Thymus (tissue), 11 donors: ENCODE results near the gene OSM. TPM values are rescaled to one million over a fixed set of nuclear protein-coding genes. Genes with fewer than 3 reads are reported as not detected.

Experiments used
- DNase-seq, 9 donors: peaks; one replicate each; pipeline ENCODE4 v3.0.0-alpha.2; 2013; ENCODE audit warnings: low spot score in 9 of 9, low read depth in 6 of 9, missing footprints in 1 of 9
- H3K27ac ChIP-seq, 2 donors: one replicate each; pipeline ENCODE4 v1.5.1; 2013; ENCODE audit warnings: control low read depth in 1 of 2, low read depth in 1 of 2, low read length in 1 of 2, mild to moderate bottlenecking in 1 of 2, moderate library complexity in 1 of 2
- H3K27me3 ChIP-seq, 2 donors: one replicate each; pipeline ENCODE4 v1.5.1; 2013; ENCODE audit warnings: low read length in 1 of 2; ENCODE audit not compliant: control insufficient read depth in 2 of 2, insufficient read depth in 1 of 2
- H3K36me3 ChIP-seq, 2 donors: one replicate each; pipeline ENCODE4 v1.5.1; 2013; ENCODE audit warnings: low read length in 1 of 2, mild to moderate bottlenecking in 1 of 2, moderate library complexity in 1 of 2; ENCODE audit not compliant: control insufficient read depth in 2 of 2, insufficient read depth in 2 of 2
- H3K4me1 ChIP-seq, 2 donors: one replicate each; pipeline ENCODE4 v1.5.1; 2013; ENCODE audit warnings: low read length in 2 of 2; ENCODE audit not compliant: control insufficient read depth in 2 of 2, insufficient read depth in 2 of 2
- H3K4me3 ChIP-seq, 2 donors: one replicate each; pipeline ENCODE4 v1.5.1; 2013; ENCODE audit warnings: low read length in 2 of 2, control low read depth in 1 of 2, mild to moderate bottlenecking in 1 of 2
- H3K9me3 ChIP-seq, 2 donors: one replicate each; pipeline ENCODE4 v1.5.1; 2013; ENCODE audit warnings: low read length in 1 of 2, mild to moderate bottlenecking in 1 of 2; ENCODE audit not compliant: control insufficient read depth in 2 of 2, insufficient read depth in 1 of 2
- WGBS: extraction: QIAGEN DNeasy Blood & Tissue Kit; methylation state at CpG from one replicate; pipeline ENCODE4 v1.1.7; 2013; 5-methylcytosine and 5-hydroxymethylcytosine counted together
- polyA plus RNA-seq: library from polyadenylated mRNA; stranded (reverse); fragments of 200-250 nt; gene quantifications from one replicate; pipeline ENCODE4 v1.2.3, GENCODE V29; 2013
- total RNA-seq: library from RNA; stranded (reverse); fragments of 120-200 nt; gene quantifications from one replicate; pipeline ENCODE4 v1.2.4, GENCODE V29; 2013
- donor health status: healthy.

Gene OSM
- total and polyA plus RNA-seq, 2 donors, result 1.9 to 6.0 TPM

DNA sequence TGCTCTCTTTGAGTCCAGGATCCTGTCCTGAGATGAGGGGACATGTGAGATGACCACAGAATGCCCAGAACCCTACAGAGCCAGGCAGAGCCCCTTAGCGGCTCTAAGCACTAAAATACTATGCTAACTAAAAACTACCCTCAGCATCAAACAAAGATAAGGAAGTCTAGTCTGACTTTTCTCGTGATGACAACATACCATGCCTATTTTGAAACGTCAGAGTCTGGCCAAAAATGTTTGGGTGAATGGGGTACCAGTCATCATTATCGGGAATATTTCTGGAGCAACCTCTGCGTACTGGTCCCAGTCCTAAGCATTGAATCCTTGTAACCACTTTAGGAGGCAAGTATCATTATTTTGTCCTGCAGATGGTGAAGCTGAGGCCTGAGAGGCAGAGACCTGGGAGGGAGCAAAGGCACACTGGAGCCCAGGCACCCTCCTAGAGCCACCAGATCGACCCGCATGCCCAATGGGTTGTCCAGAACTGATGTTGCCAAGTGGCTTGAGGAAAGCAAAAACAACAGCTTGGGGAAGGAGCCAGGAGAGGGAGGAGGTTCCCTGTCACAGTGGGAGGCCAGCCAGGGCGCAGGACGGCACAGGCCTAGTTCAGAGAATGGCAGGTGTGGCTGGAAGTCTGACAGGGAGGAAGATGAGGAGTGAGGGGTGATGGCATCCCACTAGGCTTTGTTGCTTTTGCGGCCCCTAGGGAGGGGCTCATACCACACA lies 7.2 kb upstream of the OSM start:
- DNase-seq, result no peak
- Histone ChIP-seq H3K27me3 (no peaks in the 10 kb centered on the region), H3K27ac (no peak overlapping the region), H3K36me3 (peaks cover 0 to 4% of the 10 kb centered on the region in 2 donors), H3K4me3 (no peak overlapping the region), H3K4me1 (peaks cover 12 to 23% of the 10 kb centered on the region in 2 donors), H3K9me3 (no peaks in the 10 kb centered on the region)
- WGBS, result 81% methylated on average over 10 of the region's 10 CpGs

DNA sequence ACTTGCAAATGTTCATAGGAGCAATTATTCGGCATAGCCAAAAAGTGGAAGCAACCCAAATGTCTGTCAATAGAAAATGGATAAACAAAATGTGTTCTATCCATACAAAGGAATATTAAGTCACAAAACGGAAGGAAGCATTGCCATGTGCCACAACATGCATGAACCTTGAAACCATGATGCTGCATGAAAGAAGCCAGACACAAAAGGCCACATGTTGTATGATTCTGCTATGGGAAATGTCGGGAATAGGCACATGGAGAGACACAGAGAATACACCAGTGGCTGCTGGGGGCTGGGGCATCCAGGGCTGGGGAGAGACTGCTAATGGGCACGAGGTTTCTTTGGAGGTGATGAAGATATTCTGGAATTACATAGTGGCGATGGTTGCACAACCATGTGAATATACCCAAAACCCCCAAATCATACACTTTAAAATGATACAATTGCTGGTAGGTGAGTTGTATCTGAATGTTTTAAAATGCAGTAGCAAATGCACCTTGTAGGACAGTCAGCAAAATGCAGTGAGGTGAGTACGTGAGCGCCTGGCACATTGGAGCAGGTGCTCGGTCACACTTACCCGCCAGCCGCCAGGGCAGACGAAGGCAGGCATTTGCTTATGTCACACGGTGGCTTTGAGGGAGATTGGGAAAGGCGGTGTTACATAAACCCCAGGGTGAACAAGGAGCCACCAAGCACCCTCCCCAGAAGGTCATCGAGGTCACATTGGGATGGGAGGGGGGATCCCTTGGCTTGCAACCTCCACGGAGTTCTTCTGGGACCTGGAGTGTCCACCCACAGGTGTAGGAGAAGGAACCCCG lies 6.3 kb upstream of the OSM start:
- peaks cover 0 to 4% of the 10 kb centered on the region in 2 donors for H3K36me3 ChIP-seq
- no peaks in the 10 kb centered on the region for H3K9me3 ChIP-seq
- 94% methylated on average over 16 of the region's 16 CpGs for WGBS
- DNase-seq, result no peak
- no peaks in the 10 kb centered on the region for H3K27me3 ChIP-seq
- H3K4me3 ChIP-seq, result no peak overlapping the region
- peaks cover 12 to 27% of the 10 kb centered on the region in 2 donors for H3K4me1 ChIP-seq
- no peak overlapping the region for H3K27ac ChIP-seq

DNA sequence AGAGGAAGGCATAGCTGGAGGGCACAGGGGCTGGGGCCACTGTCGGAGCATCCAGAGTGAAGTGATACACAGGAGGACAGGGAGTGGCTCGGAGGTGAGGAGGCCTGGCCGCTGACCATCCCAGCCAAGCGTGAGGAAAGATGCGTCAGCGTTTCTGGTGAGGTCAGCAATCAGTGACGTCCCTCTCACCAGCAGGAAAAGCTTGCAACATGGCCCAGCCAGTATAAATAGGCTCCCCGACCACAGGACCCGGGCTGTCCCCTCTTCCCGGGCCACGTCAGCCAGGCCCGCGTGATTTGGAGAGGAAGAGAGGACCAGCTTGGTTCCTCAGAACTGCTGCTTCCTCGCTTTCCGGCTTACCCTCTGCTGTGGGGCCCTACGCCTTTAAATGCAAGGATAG lies 4.2 kb upstream of the OSM start:
- peaks cover 0 to 3% of the 10 kb centered on the region in 2 donors for H3K9me3 ChIP-seq
- peak overlapping the region; percentile 17 to 21 for H3K27ac ChIP-seq
- H3K4me1 ChIP-seq, result peaks cover 23 to 37% of the 10 kb centered on the region in 2 donors
- no peaks in the 10 kb centered on the region for H3K27me3 ChIP-seq
- H3K4me3 ChIP-seq, result no peak overlapping the region
- 83% methylated on average over 16 of the region's 16 CpGs for WGBS
- DNase-seq, result no peak
- peaks cover 0 to 4% of the 10 kb centered on the region in 2 donors for H3K36me3 ChIP-seq

DNA sequence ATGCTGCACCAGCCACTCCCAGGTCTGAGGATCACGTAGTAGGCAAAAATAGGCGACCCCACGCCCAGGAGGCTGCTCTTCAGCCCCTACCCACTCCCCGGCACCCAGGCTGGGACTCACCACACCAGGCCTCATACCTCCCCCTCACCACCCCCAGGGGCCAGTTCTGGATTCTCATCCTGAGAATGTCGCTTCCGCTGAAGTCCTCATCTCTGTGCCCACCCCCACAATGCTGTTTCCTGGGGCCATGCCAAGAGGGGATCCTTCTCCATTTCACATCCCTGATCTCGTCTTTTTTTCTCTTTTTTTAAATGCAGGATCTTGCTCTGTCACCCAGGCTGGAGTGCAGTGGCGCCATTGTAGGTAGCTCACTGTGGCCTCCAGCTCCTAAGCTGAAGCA lies 1.7 kb upstream of the OSM start:
- peaks cover 0 to 6% of the 10 kb centered on the region in 2 donors for H3K9me3 ChIP-seq
- H3K27me3 ChIP-seq, result peaks cover 0 to 2% of the 10 kb centered on the region in 2 donors
- 91% methylated on average over 8 of the region's 8 CpGs for WGBS
- peaks cover 0 to 4% of the 10 kb centered on the region in 2 donors for H3K36me3 ChIP-seq
- no peak overlapping the region for H3K4me3 ChIP-seq
- H3K4me1 ChIP-seq, result peaks cover 21 to 44% of the 10 kb centered on the region in 2 donors
- H3K27ac ChIP-seq, result peak overlapping the region in 1 of 2 donors; percentile 82
- DNase-seq, result no peak

DNA sequence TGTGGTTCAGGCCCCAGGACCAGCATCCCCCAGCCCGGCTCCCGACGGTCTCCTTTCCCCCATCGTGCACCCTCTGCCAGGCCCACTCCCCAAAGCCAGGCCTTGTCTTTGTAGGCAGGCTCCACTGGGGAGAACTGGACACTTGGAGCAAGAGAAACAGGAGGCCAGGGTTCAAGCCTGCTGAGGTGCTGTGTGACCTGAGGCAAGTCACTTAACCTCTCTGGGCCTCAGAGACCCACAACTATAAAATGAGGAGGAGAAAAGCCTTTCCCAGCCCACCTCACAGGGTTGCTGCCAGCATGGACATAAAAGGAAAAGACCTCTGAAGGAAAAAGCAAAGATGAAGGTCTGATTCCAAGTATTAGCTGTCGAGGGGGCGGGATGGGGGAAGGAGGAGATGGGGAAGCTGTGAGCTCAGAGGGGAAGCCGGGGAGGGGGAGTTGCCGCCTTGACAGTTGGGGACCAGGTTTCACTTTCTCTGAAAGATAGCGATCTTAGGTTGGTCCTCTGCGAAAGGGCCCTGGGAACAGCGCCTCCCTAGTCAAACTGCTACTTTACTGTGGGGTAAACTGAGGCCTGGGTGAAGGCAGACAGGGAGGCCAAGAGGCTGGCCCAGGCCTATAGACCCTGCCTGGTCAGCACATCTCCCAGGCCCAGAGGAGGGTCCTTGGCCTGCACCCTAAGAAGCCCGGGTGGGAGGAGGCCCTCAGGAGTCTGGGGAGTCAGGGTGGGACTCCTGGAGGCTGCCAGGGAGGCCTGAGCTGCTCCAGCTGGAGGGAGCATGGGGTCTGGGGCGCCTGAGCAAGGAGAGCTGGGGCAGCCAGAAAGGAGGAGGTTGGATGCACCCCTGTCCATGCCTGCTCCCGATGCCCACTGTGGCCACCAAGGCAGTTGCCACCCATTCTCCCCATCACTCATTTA lies 991 bp upstream of the OSM start:
- WGBS, result 22% methylated on average over 14 of the region's 14 CpGs
- Histone ChIP-seq H3K9me3 (peaks cover 0 to 6% of the 10 kb centered on the region in 2 donors), H3K4me3 (peak overlapping the region; percentile 58 to 60), H3K4me1 (peaks cover 21 to 51% of the 10 kb centered on the region in 2 donors), H3K27ac (peak overlapping the region; percentile 68 to 82), H3K36me3 (peaks cover 0 to 4% of the 10 kb centered on the region in 2 donors), H3K27me3 (peaks cover 0 to 2% of the 10 kb centered on the region in 2 donors)
- DNase-seq, result peak in 2 of 9 donors; percentile 70 to 81

DNA sequence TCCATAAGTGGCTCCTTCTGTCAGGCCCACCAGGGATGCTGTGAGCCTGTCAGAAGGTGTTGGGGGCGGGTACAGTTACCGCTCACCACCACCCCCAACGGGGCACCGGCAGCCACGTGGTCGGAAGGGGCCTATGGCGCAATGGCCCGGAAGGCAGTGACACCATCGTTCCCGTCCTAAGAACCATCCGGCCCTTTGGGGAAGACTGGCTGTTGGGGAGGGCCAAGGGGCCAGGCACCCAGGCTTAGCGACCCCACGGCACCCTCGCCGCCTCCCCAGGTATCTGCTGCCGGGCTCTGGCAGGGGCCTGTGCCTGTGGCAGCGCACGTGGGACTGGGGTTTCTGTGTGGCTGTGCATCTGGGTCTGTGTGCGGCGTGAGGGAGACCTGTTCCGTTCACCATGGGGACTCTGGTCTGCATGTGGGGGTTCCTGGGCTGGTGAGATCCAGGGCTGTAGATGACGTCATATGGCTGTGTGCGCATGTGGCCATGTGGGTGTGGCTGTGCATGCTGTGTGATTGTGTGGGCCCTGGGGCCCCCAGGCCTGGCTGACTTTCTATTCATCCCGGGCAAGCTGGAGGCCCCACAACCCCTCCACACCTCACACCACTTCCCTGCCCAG lies 717 bp downstream of the OSM start:
- Histone ChIP-seq H3K36me3 (peaks cover 0 to 3% of the 10 kb centered on the region in 2 donors), H3K9me3 (peaks cover 0 to 6% of the 10 kb centered on the region in 2 donors), H3K27ac (peak overlapping the region; percentile 82 to 89), H3K4me3 (peak overlapping the region; percentile 58 to 60), H3K27me3 (peaks cover 0 to 2% of the 10 kb centered on the region in 2 donors), H3K4me1 (peaks cover 21 to 60% of the 10 kb centered on the region in 2 donors)
- DNase-seq, result peak in 3 of 9 donors; percentile 72 to 86 (median 76)
- WGBS, result 3% methylated on average over 24 of the region's 24 CpGs

DNA sequence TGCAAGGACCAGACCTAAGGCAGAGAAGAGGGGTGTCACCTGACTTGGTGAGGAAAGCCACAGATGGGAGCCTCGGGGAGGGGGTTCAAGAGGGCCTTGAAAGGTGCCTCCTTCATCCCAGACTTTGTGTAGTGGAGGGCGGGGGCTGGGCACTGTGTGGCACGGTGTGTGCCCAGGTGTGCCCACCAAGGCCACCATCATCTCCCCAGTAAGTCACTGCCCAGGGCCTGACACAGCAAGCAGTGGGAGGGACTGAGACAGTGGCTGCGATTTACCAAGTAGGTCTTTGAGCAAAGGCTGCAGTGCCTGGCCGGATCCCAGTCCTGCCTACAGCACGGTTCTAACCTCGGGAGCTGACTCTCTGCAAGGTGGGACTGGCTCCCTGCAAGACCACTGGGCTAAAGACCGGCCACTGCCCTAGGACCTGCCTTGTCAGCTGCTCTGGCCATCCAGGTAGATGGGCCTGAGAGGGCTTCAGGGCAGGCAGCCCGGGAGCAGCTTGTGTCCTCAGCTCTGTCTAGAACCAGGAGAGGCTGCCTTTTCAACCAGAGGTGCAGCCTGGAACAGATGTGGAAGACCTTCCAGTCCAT lies 1.4 kb downstream of the OSM start:
- WGBS, result 80% methylated on average over 9 of the region's 9 CpGs
- peak overlapping the region in 1 of 2 donors; percentile 82 for H3K27ac ChIP-seq
- no peak for DNase-seq

DNA sequence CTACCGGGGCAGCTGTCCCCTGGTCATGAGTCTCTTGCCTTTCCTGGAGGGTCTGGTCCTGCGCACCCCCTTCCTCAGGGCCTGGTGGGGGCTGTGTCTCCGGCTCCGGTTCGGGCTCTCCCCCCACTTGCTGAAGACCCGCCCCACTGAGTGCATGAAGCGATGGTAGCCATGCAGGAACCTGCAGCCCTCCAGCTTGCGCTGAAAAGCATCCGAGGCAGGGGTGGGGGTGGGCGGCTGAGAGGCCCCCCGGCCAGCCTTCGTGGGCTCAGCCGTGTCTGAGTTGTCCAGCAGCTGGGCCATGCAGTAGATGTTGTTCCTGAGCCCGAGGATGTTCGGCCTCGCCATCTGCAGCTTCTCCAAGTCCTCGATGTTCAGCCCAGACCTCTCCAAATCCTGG lies 2.8 kb downstream of the OSM start:
- WGBS, result 98% methylated on average over 17 of the region's 17 CpGs
- no peak for DNase-seq
- peaks cover 0 to 6% of the 10 kb centered on the region in 2 donors for H3K9me3 ChIP-seq
- no peak overlapping the region for H3K27ac ChIP-seq
- H3K36me3 ChIP-seq, result no peaks in the 10 kb centered on the region
- no peak overlapping the region for H3K4me3 ChIP-seq
- H3K4me1 ChIP-seq, result peaks cover 21 to 75% of the 10 kb centered on the region in 2 donors
- H3K27me3 ChIP-seq, result peaks cover 0 to 2% of the 10 kb centered on the region in 2 donors

More for the DNA sequence above, 1.4 kb downstream of the OSM start:
- H3K36me3 ChIP-seq, result no peaks in the 10 kb centered on the region
- peaks cover 0 to 2% of the 10 kb centered on the region in 2 donors for H3K27me3 ChIP-seq
- peaks cover 21 to 67% of the 10 kb centered on the region in 2 donors for H3K4me1 ChIP-seq
- peak overlapping the region in 1 of 2 donors; percentile 58 for H3K4me3 ChIP-seq
- peaks cover 0 to 6% of the 10 kb centered on the region in 2 donors for H3K9me3 ChIP-seq
